Measurements from ENCODE around the gene SLC6A8.
"Not testable (repeated sequence)": the region's sequence is repeated elsewhere in the genome, so short reads cannot be mapped to it uniquely, and the experiment has no call there.

SLC6A8 gene

DNA sequence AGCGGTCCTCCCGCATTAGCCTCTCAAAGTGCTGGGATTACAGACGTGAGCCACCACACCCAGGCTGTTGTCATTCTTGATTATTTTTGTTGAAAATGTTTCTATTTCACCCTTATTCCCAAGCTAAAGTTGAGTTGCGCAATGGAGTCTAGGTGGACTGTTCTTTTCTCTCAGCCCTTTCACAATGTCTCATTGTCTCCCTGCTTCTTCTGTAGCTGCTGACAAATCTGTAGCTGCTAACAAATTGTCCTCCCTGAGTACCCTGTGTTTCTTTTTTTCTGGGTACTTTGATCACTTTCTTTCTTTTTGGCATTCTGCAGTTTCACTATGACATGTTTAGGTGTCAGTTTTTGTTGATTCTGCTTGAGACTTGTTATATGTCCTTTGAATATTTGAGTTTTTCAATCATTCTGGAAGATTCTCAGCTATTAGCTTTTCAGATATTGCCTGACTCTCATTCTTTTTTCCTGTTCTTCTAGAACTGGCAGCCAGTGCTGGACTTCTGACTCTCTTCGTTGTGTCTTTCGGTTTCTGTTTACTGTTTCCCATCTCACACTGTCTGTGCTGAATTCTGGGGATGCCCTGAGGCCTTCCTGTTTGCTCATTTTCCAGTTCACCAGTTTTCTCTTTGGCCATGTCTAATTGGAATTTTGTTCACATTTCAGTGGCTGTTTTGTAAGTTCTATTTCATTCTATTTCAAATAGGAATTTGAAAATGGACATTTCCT is 43.6 kb downstream of the SLC6A8 start:
- no peak for DNase-seq (ENCODE audit: low read depth in 2 of 2)

DNA sequence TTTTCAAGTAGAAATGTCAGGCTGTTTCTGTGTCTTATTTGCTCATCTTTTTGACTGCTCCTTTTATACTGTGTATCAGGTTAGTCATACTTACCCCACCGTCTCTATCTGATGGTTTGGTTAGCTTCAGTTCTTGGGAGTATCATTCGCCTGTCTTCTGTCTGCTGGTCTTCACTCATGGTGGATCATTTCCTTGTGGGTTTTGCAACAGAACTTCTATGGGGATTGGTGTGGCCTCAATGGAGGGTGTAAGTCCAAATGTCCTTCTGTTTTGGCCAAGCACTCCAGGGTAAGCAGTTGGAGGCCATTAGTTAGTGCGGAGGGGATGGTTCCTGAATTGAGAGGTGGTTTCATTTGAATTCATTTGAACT is 44.1 kb downstream of the SLC6A8 start:
- DNase-seq (ENCODE audit: low read depth in 2 of 2): no peak

- no peak for DNase-seq (ENCODE audit: low read depth in 2 of 2)
Measured at GRCh38 chrX:153732401-153732800, 44.7 kb downstream of the SLC6A8 start.

GRCh38 chrX:153733651-153734240 is 46.0 kb downstream of the SLC6A8 start:
- DNase-seq (ENCODE audit: low read depth in 2 of 2): no peak

DNA sequence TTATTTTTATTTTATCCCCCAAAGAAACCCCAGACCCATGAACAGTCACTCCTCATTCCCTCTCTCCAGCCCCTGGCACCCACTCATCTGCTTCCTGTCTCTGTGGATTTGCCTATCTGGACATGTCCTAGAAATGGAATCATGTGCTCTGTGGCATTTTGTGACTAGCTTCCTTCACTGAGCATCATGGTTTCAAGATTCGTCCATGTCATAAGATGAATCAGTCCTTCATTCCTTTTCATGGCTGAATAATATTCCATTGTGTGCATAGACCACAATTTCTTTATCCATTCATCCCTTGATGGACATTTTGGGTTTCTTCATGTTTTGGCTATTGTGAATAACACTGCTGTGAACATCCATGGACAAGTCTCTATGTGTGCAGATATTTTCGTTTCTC is 47.1 kb downstream of the SLC6A8 start:
- no peak for DNase-seq (ENCODE audit: low read depth in 2 of 2)

DNA sequence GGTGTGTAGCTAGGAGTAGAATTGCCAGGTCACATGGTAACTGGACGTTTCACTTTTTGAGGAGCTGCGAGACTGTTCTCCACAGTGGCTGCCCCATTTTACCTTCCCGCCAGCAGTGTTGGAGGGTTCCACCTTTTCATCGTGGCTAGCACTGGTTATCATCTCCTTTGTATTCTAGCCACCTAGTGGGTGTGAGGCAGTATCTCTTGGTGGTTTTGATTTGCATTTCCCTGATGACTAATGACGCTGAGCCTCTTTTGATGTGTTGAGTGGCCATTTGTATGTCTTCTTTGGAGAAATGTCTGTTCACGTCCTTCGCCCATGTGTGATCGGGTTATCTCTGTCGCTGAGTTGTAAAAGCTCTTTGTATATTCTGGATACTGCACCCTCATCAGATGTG is 47.5 kb downstream of the SLC6A8 start:
- DNase-seq (ENCODE audit: low read depth in 2 of 2): no peak

GRCh38 chrX:153736071-153736820 is 48.5 kb downstream of the SLC6A8 start:
- no peak for DNase-seq (ENCODE audit: low read depth in 2 of 2)

GRCh38 chrX:153736871-153737441 is 49.2 kb downstream of the SLC6A8 start:
- DNase-seq (ENCODE audit: low read depth in 2 of 2): no peak

DNA sequence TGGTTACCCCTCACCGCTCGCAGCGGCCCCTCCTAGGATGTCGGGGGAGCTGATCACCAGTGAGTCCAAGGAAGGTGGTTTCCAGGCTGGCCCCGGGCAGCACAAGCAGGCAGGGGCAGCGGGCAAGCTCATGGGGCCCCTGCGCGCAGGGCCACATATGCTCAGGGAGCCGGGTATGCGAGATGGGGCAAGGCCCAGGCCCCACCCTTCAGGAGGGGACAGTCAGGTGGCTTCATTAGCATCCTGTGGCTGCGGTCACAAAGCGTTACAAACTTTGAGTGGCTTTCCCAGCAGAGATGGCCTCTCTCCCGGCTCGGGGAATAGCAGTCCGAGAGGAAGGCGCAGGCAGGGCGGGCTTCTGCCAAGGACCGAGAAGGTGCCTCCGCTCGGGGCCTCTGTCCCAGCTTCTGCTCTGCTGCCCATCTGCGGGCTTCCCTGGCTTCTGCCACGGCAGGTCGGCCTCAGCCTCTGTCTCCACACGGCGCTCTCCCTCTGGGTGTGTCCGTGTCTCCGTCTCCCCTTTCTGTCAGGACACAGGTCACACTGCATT is 50.4 kb downstream of the SLC6A8 start:
- no peak for DNase-seq (ENCODE audit: low read depth in 2 of 2)

- DNase-seq (ENCODE audit: low read depth in 2 of 2): no peak
Measured at GRCh38 chrX:153739754-153740486, 52.2 kb downstream of the SLC6A8 start.

DNA sequence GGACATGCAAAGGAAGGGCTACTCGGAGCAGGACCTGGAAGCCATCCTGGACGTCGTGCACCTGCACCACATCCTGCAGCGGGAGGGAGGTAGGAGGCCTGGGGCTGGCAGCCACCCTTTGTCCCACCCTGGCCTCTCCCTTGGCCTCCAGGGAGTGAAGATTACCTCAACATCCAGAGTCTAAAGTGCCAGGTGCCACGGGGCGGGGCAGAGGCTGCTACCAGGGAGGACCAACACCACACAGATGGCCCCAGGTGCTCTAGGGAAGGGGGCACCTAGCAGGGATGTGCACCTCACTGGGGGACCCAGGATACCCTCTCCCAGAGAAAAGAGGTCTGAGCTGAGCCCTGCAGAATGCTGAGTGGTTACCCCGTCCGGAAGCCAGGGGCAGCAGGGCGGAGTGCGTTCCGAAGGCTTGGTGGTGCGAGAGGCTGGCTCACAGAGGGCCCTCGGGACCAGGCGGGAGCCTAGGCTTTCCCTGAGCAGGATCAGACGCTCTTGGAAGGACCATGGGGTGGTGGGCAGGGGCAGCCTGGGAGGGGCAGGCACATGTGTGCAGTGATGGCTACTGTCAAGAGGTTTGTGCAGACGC is 53.0 kb downstream of the SLC6A8 start:
- DNase-seq (ENCODE audit: low read depth in 2 of 2): no peak

GRCh38 chrX:153741446-153741845 is 53.7 kb downstream of the SLC6A8 start:
- DNase-seq (ENCODE audit: low read depth in 2 of 2): no peak

DNA sequence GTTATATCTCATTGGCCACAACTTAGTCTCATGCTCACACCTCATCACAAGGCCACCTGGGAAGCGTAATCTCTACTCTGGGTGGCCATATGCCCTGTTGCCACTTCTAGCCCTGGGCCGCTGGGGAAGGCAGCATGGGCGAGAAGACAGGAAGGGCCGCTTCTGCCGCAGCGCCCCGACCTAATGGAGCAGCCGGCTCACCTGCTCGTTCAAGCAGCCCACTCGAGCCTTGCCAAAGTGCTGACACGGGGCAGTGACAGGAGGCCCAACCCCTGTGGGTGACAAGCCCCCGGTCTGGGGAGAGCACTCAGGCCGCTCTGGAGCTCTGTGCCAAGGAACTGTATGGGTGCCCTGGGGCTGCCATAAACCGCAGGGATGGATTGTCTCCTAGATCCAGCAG is 54.4 kb downstream of the SLC6A8 start:
- not testable (repeated sequence) for DNase-seq (ENCODE audit: low read depth in 2 of 2)

DNA sequence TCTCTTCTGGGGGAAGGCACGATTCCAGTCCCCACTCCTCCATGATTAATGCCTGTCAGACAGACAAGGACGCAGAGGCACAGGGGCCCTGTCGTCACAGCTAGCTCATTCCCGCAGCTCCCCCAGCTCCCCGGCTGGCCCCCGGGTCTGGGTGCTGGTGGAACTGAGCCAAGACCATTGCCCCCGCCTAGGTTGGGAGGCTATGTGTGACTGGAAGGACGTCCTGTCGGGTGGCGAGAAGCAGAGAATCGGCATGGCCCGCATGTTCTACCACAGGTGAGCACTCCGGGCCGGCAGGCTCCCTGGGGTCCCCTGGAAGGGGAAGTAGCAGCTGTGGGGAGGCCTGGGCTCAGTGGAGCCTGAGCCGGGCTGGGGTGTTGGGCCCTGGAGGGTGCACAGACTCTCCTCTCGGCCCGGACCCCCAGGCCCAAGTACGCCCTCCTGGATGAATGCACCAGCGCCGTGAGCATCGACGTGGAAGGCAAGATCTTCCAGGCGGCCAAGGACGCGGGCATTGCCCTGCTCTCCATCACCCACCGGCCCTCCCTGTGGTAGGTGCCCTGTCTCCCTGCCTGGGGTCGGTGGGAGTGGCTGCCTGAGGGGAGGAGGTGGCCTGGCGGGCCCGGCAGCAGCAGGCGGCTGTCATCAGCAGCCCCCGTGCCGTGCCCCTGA is 55.2 kb downstream of the SLC6A8 start:
- not testable (repeated sequence) for DNase-seq (ENCODE audit: low read depth in 2 of 2)

DNA sequence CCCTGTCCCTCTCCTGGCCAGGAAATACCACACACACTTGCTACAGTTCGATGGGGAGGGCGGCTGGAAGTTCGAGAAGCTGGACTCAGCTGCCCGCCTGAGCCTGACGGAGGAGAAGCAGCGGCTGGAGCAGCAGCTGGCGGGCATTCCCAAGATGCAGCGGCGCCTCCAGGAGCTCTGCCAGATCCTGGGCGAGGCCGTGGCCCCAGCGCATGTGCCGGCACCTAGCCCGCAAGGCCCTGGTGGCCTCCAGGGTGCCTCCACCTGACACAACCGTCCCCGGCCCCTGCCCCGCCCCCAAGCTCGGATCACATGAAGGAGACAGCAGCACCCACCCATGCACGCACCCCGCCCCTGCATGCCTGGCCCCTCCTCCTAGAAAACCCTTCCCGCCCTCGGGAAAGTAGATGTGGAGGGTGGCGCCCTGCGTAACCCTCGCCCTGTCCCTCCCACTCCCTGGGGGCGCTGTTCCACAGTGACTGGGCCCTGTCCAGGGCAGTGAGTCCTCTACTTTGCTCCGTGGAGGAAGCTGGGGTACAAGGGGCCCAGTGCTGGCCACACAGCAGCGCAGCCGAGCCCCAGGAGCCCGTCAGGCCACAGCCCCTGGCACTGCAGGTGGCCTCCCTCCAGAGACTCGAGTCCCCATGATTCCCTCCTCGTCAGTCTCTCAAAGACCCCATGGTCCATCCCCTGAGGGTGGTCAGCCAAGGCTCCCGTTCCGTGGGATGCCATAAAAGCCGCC is 55.9 kb downstream of the SLC6A8 start:
- not testable (repeated sequence) for DNase-seq (ENCODE audit: low read depth in 2 of 2)

- no peak for DNase-seq (ENCODE audit: low read depth in 2 of 2)
Measured at GRCh38 chrX:153744210-153745066, 56.7 kb downstream of the SLC6A8 start.

- DNase-seq (ENCODE audit: low read depth in 2 of 2): not testable (repeated sequence)
Measured at GRCh38 chrX:153745067-153745433, 57.3 kb downstream of the SLC6A8 start.

All from stimulated activated CD8-positive, alpha-beta memory T cell treated with anti-CD3 and anti-CD28 coated beads, Interleukin-15, amount 100 ng/mL, for 48 hours (primary cell).